Activated naive CD8-positive, alpha-beta T cell treated with anti-CD3 and anti-CD28 coated beads, Interleukin-2, amount 50 U/mL, for 16 hours (primary cell): ENCODE results near the gene LRRIQ1.

Source experiments
- DNase-seq: peaks from one replicate; pipeline ENCODE4 v3.0.0-alpha.2; 2020; ENCODE audit warnings: low read depth, low spot score

LRRIQ1 gene

GRCh38 chr12:85057370-85057963, 21.3 kb downstream of the LRRIQ1 start:
- DNase-seq: no peak

- DNase-seq: no peak
Measured at GRCh38 chr12:85058339-85058738, 22.2 kb downstream of the LRRIQ1 start.

GRCh38 chr12:85059594-85059993, 23.4 kb downstream of the LRRIQ1 start:
- DNase-seq: no peak

GRCh38 chr12:85060916-85061315, 24.8 kb downstream of the LRRIQ1 start:
- DNase-seq: no peak

GRCh38 chr12:85065837-85066482, 29.8 kb downstream of the LRRIQ1 start:
- no peak for DNase-seq

- DNase-seq: no peak
Measured at GRCh38 chr12:85072826-85073225, 36.7 kb downstream of the LRRIQ1 start.

GRCh38 chr12:85076688-85077430, 40.7 kb downstream of the LRRIQ1 start:
- no peak for DNase-seq

GRCh38 chr12:85085066-85085465, 48.9 kb downstream of the LRRIQ1 start:
- DNase-seq: no peak

- DNase-seq: no peak
Measured at GRCh38 chr12:85089792-85090191, 53.6 kb downstream of the LRRIQ1 start.

GRCh38 chr12:85092814-85093370, 56.7 kb downstream of the LRRIQ1 start:
- DNase-seq: no peak

GRCh38 chr12:85095501-85095900, 59.4 kb downstream of the LRRIQ1 start:
- no peak for DNase-seq

GRCh38 chr12:85130646-85131045, 94.5 kb downstream of the LRRIQ1 start:
- DNase-seq: no peak

- no peak for DNase-seq
Measured at GRCh38 chr12:85138833-85139232, 102.7 kb downstream of the LRRIQ1 start.

GRCh38 chr12:85147331-85147730, 111.2 kb downstream of the LRRIQ1 start:
- no peak for DNase-seq

- no peak for DNase-seq
Measured at GRCh38 chr12:85152311-85152729, 116.2 kb downstream of the LRRIQ1 start.

GRCh38 chr12:85155791-85156190, 119.6 kb downstream of the LRRIQ1 start:
- no peak for DNase-seq

GRCh38 chr12:85156569-85156968, 120.4 kb downstream of the LRRIQ1 start:
- no peak for DNase-seq

GRCh38 chr12:85157035-85157603, 121.0 kb downstream of the LRRIQ1 start:
- no peak for DNase-seq

- no peak for DNase-seq
Measured at GRCh38 chr12:85163752-85164321, 127.7 kb downstream of the LRRIQ1 start.

- no peak for DNase-seq
Measured at GRCh38 chr12:85179680-85180270, 143.6 kb downstream of the LRRIQ1 start.

GRCh38 chr12:85182699-85183098, 146.5 kb downstream of the LRRIQ1 start:
- no peak for DNase-seq
